ENCODE data around the gene GDF7.

Gene GDF7

GRCh38 chr2:20666304-20667150, at the start of gene GDF7:
GDF7 (plus strand) TSS chr2:20667144; CDS start chr2:20667240, 96 bp downstream.
- TF ChIP-seq TAF1 (IDR thresholded peaks at IDR 0.05; ENCODE audit: low read depth): no peak
- no peak for TF ChIP-seq EP300 (IDR thresholded peaks at IDR 0.05; ENCODE audit: borderline replicate concordance)
- no peak for TF ChIP-seq FOXM1 (IDR thresholded peaks at IDR 0.05; ENCODE audit: borderline replicate concordance, low read depth)
- TF ChIP-seq REST (IDR thresholded peaks at IDR 0.05; ENCODE audit: low read depth): no peak
- peak; percentile 17; the same call in 1 of the 2 replicates for TF ChIP-seq ZBTB7A (IDR thresholded peaks at IDR 0.05; ENCODE audit: low read depth)
- TF ChIP-seq YY1 (IDR thresholded peaks at IDR 0.05; ENCODE audit: low read depth): no peak

GRCh38 chr2:20617892-20618467, 49.0 kb upstream of the GDF7 start:
- TF ChIP-seq MAX (IDR thresholded peaks at IDR 0.05) (0 out of 2 replicates have a peak, but pooled peaks have one; percentile 38), RAD21 (IDR thresholded peaks at IDR 0.05; ENCODE audit: low read depth) (peak; percentile 21; the same call in 1 of the 2 replicates), NFIC (IDR thresholded peaks at IDR 0.05) (peak; percentile 92), ZBTB7A (IDR thresholded peaks at IDR 0.05; ENCODE audit: low read depth) (no peak), EGR1 (IDR thresholded peaks at IDR 0.05) (no peak)

GRCh38 chr2:20618468-20618885, 48.5 kb upstream of the GDF7 start:
- TF ChIP-seq FOXM1 (IDR thresholded peaks at IDR 0.05; ENCODE audit: borderline replicate concordance, low read depth) (no peak), RAD21 (IDR thresholded peaks at IDR 0.05; ENCODE audit: low read depth) (no peak), NFIC (IDR thresholded peaks at IDR 0.05) (no peak), TEAD4 (IDR thresholded peaks at IDR 0.05) (no peak), ZBTB7A (IDR thresholded peaks at IDR 0.05; ENCODE audit: low read depth) (no peak), TCF12 (IDR thresholded peaks at IDR 0.05; ENCODE audit: low read depth) (no peak), EGR1 (IDR thresholded peaks at IDR 0.05) (no peak), CREB1 (IDR thresholded peaks at IDR 0.05; ENCODE audit: low read depth) (no peak), YY1 (IDR thresholded peaks at IDR 0.05; ENCODE audit: low read depth) (no peak), MAX (IDR thresholded peaks at IDR 0.05) (no peak), EP300 (IDR thresholded peaks at IDR 0.05; ENCODE audit: borderline replicate concordance) (no peak), TAF1 (IDR thresholded peaks at IDR 0.05; ENCODE audit: low read depth) (no peak), CEBPB (IDR thresholded peaks at IDR 0.05) (no peak), REST (IDR thresholded peaks at IDR 0.05; ENCODE audit: low read depth) (no peak), USF1 (IDR thresholded peaks at IDR 0.05) (no peak)

GRCh38 chr2:20618886-20619521, 47.9 kb upstream of the GDF7 start:
- TF ChIP-seq MAX (IDR thresholded peaks at IDR 0.05) (no peak), EP300 (IDR thresholded peaks at IDR 0.05; ENCODE audit: borderline replicate concordance) (no peak), TAF1 (IDR thresholded peaks at IDR 0.05; ENCODE audit: low read depth) (no peak), RAD21 (IDR thresholded peaks at IDR 0.05; ENCODE audit: low read depth) (no peak), USF1 (IDR thresholded peaks at IDR 0.05) (no peak), TCF12 (IDR thresholded peaks at IDR 0.05; ENCODE audit: low read depth) (no peak), NFIC (IDR thresholded peaks at IDR 0.05) (no peak), FOXM1 (IDR thresholded peaks at IDR 0.05; ENCODE audit: borderline replicate concordance, low read depth) (no peak), ZBTB7A (IDR thresholded peaks at IDR 0.05; ENCODE audit: low read depth) (no peak), TEAD4 (IDR thresholded peaks at IDR 0.05) (no peak), EGR1 (IDR thresholded peaks at IDR 0.05) (no peak), REST (IDR thresholded peaks at IDR 0.05; ENCODE audit: low read depth) (no peak), CEBPB (IDR thresholded peaks at IDR 0.05) (no peak), YY1 (IDR thresholded peaks at IDR 0.05; ENCODE audit: low read depth) (no peak), CREB1 (IDR thresholded peaks at IDR 0.05; ENCODE audit: low read depth) (no peak)

Data from Ishikawa (cell line).